ENCODE results near the gene RELN. TPM values are rescaled to one million over a fixed set of nuclear protein-coding genes. Genes with fewer than 3 reads are reported as not detected.

RELN gene
- total RNA-seq, 4 donors from 2014 or later, result 1.2 to 7.1 (median 3.7) TPM

- no peak for ATAC-seq (ENCODE audit: low FRiP score)
- DNase-seq (ENCODE audit: low spot score), result no peak
- TF ChIP-seq CTCF (IDR thresholded peaks at IDR 0.05), result no peak
Measured at GRCh38 chr7:103993551-103993950, 4.1 kb upstream of the RELN start.

- ATAC-seq (ENCODE audit: low FRiP score), result no peak
- no peak for DNase-seq (ENCODE audit: low spot score)
- TF ChIP-seq CTCF (IDR thresholded peaks at IDR 0.05), result no peak
Measured at GRCh38 chr7:103991406-103991805, 1.9 kb upstream of the RELN start.

GRCh38 chr7:103990991-103991390, 1.5 kb upstream of the RELN start:
- TF ChIP-seq CTCF (IDR thresholded peaks at IDR 0.05), result no peak
- DNase-seq (ENCODE audit: low spot score) (no peak), ATAC-seq (ENCODE audit: low FRiP score) (no peak)

GRCh38 chr7:103989785-103990767, 618 bp upstream of the RELN start:
- DNase-seq (ENCODE audit: low spot score), result no peak
- ATAC-seq (ENCODE audit: low FRiP score), result peak; percentile 41
- TF ChIP-seq CTCF (IDR thresholded peaks at IDR 0.05), result no peak

- ATAC-seq (ENCODE audit: low FRiP score), result no peak
- no peak for TF ChIP-seq CTCF (IDR thresholded peaks at IDR 0.05)
Measured at GRCh38 chr7:103988468-103989199, 824 bp downstream of the RELN start.

GRCh38 chr7:103987451-103987850, 2.0 kb downstream of the RELN start:
- no peak for TF ChIP-seq CTCF (IDR thresholded peaks at IDR 0.05)
- DNase-seq (ENCODE audit: low spot score) (no peak), ATAC-seq (ENCODE audit: low FRiP score) (no peak)

More at GRCh38 chr7:103988468-103989199, 824 bp downstream of the RELN start:
- no peak for DNase-seq (ENCODE audit: low spot score)

Data from omental fat pad (tissue), 4 donors.